ENCODE data around the gene OR51E2.
A peak's percentile ranks its signal among the peaks of the same experiment; 100 is the strongest.

Gene OR51E2

GRCh38 chr11:4662876-4663275, 34.8 kb downstream of the OR51E2 start:
- no peak for DNase-seq

GRCh38 chr11:4658629-4659445, 38.8 kb downstream of the OR51E2 start:
- DNase-seq = no peak

- no peak for DNase-seq
These were observed 42.9 kb downstream of the OR51E2 start for GRCh38 chr11:4654635-4655369.

GRCh38 chr11:4647766-4648165, 49.9 kb downstream of the OR51E2 start:
- no peak for DNase-seq

- DNase-seq = no peak
These were observed 51.7 kb downstream of the OR51E2 start for GRCh38 chr11:4645974-4646373.

GRCh38 chr11:4644233-4644632, 53.4 kb downstream of the OR51E2 start:
- DNase-seq = no peak

- DNase-seq = no peak
These were observed 54.0 kb downstream of the OR51E2 start, which contains the start of gene OR51E1 for GRCh38 chr11:4643682-4644081. Gene OR51E1 (plus strand): TSS chr11:4643982. CDS start chr11:4652527, 8,545 bp downstream.

DNA sequence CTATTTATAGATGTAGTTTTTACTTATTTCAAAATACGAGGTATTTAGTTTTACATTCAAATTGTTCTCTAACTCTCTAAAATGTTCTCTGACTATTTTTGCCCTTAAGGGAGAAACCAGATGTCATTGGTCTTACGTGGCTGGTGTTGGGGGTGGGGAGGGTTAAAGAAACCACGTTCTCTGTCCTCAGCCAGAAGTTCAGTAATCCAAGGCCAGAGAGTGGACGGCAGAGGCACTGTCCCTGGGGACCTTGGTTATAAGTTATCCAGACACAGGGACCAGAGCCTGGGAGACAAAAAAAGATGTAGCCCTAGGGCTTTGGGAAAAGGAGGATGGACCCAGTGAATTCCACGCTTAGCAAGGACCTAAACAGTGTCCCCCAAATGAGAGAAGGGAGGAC, 54.6 kb downstream of the OR51E2 start:
- DNase-seq = no peak

GRCh38 chr11:4642043-4642442, 55.6 kb downstream of the OR51E2 start:
- no peak for DNase-seq

GRCh38 chr11:4641501-4641900, 56.2 kb downstream of the OR51E2 start:
- no peak for DNase-seq

GRCh38 chr11:4639931-4640330, 57.7 kb downstream of the OR51E2 start:
- DNase-seq = no peak

DNA sequence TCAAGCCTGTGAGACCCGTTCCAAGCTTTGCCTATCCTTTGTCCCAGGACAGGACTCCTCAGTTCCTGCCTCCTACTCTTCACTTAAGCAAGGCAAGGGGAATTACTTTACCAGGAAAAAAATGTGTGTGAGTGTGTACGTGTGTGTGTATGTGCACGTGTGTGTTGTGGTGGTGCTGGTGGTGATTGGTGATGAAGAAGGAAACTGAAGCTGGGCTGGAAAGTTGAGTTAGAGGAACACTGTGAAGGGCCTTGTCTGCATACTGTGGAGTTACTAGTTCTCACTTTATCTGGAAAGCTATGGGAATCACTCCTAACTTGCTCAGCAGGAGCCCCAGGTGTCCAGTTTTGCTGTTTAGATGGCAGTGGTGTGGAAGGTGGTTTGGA, 60.0 kb downstream of the OR51E2 start:
- no peak for DNase-seq

DNA sequence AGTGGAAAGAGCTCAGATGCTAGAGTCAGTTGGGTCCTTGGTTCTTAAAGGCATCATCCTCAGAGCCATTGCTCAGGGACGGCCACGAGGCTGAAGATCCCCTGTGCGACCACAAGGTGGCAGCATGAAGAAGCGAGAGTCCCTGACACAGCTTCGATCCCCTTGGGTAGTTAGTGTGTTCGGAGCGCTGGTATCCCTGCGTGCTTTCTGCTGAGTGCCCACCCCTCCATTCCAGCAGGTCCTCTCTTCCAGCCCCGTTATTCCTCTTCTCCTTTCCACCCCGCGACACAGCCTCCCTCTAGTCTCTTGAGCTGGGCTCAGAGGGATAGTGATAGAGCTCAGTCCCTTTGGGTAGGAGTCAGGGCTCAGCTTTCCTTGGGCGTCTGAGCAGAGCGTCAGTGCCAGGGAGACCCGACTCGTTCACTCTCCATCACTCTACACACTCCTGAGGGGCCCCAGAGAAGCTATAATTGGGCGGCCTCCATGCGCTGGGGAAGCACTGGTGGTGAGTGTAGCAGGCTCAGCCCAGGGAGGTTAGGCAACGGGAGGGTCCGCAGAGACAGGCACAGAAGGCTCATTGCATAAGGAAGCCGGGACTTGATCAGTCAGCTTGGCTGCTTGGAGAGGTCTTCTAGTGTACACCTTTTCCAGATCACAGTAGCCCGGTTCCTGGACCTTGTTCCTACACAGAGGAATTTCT, 60.5 kb downstream of the OR51E2 start, which contains the start of gene OR51D1:
Gene OR51D1, plus strand, starts transcription at position 516 of the 700 bp plus-strand sequence. CDS start 2,314 bp downstream, outside the sequence.
- DNase-seq = peak; percentile 56

DNA sequence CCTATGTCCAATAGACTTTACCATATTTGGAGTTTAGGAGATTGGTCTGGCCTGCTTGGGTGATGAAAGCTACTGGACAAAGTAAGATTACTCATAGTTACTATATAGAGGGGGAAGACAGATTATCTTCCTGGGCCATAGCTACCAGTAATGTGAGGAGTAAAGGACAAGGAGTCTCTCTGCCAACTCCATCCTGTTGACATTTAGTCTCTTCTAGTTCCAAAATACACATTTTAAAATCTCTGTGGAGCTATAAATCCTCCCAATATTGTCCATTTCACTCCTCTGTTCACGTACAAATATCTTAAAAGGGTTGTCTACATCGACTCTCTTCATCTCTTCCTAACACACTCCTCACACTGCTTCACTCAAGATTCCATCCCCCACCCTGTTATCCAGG, 61.5 kb downstream of the OR51E2 start:
- no peak for DNase-seq
